Limb (tissue), 2 donors: ENCODE data around the gene RHOH.

ENCODE experiments used
- DNase-seq, 2 donors: peaks; one replicate each; pipeline ENCODE4 v3.0.0-alpha.2; 2016; ENCODE audit errors: extremely low spot score in 2 of 2

The RHOH gene

GRCh38 chr4:40204507-40205258, 7.9 kb downstream of the RHOH start:
- DNase-seq: no peak

GRCh38 chr4:40205259-40206198, 8.7 kb downstream of the RHOH start:
- no peak for DNase-seq

GRCh38 chr4:40206426-40206825, 9.6 kb downstream of the RHOH start:
- no peak for DNase-seq

GRCh38 chr4:40209401-40209800, 12.6 kb downstream of the RHOH start:
- no peak for DNase-seq

GRCh38 chr4:40210776-40211175, 13.9 kb downstream of the RHOH start:
- no peak for DNase-seq

GRCh38 chr4:40211224-40212185, 14.7 kb downstream of the RHOH start:
- no peak for DNase-seq

GRCh38 chr4:40212674-40213527, 16.1 kb downstream of the RHOH start:
- no peak for DNase-seq

- DNase-seq: no peak
Measured at GRCh38 chr4:40214038-40214437, 17.2 kb downstream of the RHOH start.

GRCh38 chr4:40214661-40215418, 18.0 kb downstream of the RHOH start:
- no peak for DNase-seq

GRCh38 chr4:40216622-40217366, 20.0 kb downstream of the RHOH start:
- no peak for DNase-seq

GRCh38 chr4:40221744-40222143, 24.9 kb downstream of the RHOH start:
- no peak for DNase-seq

- no peak for DNase-seq
Measured at GRCh38 chr4:40223343-40223742, 26.5 kb downstream of the RHOH start.

- no peak for DNase-seq
Measured at GRCh38 chr4:40224432-40224831, 27.6 kb downstream of the RHOH start.

GRCh38 chr4:40225497-40225896, 28.7 kb downstream of the RHOH start:
- DNase-seq: no peak

- no peak for DNase-seq
Measured at GRCh38 chr4:40227284-40227683, 30.5 kb downstream of the RHOH start.

- no peak for DNase-seq
Measured at GRCh38 chr4:40228497-40229365, 31.9 kb downstream of the RHOH start.

GRCh38 chr4:40231316-40231863, 34.6 kb downstream of the RHOH start:
- DNase-seq: no peak

- no peak for DNase-seq
Measured at GRCh38 chr4:40232610-40233009, 35.8 kb downstream of the RHOH start.
